Measurements from ENCODE around the gene GRAMD4.

GRAMD4 gene

GRCh38 chr22:46673662-46674236 lies 53.6 kb downstream of the GRAMD4 start:
- DNase-seq (ENCODE audit: low read depth): no peak

GRCh38 chr22:46674367-46674781 lies 54.2 kb downstream of the GRAMD4 start:
- DNase-seq (ENCODE audit: low read depth): peak; percentile 82

- DNase-seq (ENCODE audit: low read depth): no peak
These were observed 54.7 kb downstream of the GRAMD4 start for GRCh38 chr22:46674906-46675305.

DNA sequence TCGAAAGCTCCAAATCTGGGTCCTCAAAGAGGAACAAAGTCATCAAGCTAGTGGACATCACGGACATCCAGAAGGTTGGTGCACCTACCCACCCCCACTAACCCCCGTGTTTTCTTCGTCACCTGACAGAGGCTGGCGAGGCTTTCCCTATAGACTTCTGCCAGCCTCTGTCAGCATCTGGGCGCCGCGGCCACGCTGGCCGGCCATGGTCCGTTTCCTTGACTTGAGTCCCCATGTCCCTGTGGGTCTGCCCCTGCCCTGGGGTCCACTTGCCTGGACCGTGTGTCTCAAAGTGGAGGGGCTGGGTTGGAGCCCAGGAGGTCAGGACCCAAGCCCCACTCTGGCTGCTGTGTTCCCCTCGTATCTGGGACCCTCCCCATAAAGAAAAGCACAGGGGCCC lies 55.3 kb downstream of the GRAMD4 start:
- DNase-seq (ENCODE audit: low read depth): no peak

GRCh38 chr22:46675938-46676337 lies 55.8 kb downstream of the GRAMD4 start:
- DNase-seq (ENCODE audit: low read depth): no peak

DNA sequence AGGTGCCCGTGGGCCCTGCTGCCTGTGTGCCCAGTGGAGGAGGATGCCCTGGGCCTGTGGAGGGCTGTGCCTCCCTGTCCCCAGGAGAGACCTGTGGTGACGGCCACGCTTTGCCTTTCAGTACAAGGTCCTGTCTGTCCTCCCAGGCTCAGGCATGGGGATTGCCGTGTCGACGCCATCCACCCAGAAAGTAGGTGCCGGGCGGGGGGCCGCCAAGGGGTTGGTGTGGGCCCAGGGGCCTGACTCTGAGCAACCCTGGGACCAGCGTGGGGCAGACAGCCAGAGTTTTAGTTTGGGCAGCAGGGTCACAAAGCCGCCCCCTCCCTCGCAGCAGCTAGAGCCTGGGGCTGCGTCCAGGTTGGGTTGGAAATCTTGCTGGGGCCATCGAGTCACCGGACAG lies 56.3 kb downstream of the GRAMD4 start:
- no peak for DNase-seq (ENCODE audit: low read depth)

GRCh38 chr22:46676881-46677280 lies 56.7 kb downstream of the GRAMD4 start:
- no peak for DNase-seq (ENCODE audit: low read depth)

DNA sequence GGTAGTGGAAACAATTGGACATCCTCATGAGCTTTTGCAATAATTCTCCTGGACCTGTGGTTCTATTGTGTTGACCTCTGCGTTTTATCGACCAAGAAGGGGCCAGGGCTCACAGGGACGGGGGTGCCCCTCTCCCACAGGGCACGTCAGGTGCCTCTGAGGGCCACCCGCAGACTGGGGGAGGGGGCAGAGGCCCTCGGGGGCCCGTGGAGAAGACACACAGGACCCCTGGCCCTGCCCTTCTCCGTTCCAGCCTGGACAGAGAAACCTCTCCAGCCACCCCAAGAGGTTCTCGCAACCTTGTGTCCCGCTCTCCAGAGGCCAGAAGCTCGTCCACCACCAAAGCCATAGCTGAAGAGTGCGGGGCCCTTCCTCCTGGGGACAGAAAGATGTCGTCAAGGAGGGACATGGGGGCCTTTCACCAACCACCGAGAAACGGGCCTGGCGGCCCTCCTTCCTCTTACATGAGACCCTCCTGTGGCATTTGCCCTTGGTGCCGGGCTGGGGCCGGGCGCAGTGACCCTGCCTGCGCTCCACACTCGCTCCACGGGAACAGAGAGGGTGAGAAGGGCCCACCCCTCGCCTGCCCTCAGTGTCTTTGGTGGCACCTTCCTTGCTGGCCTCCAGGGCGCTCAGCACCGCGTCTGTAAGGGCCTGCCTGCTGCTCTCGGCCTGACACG lies 57.3 kb downstream of the GRAMD4 start:
- DNase-seq (ENCODE audit: low read depth): no peak

DNA sequence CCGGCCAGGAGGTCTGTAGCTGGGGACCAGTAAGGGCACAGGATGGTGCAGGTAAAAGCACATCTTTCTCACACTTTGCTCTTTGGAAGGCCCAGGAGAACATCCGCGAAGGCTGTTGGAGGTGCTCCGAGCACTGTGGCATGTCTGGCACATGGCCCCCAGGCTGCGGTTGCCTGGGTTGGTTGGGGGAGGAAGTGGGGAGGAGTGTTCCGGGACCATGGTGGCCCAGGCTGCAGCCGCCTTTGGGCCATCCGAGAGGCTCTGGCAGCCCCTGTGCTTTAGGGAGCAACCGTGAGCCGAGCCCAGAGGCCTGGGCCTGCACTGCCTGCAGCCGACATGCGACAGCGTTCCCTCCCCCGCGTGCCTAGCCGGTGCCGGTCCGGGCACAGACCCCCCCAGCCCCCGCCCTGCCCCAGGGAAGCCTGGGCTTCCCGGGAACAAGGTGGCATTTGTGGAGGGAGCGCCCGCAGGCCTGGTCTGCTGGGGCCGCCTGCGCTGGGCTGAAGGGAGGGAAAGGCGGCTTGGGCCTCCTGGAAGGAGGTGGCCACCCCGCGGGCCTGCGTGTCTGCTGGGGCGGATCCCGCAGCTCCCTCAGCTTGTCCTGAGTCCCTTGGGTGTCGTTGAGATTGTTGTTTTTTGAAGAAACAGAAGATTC lies 57.9 kb downstream of the GRAMD4 start:
- no peak for DNase-seq (ENCODE audit: low read depth)

DNA sequence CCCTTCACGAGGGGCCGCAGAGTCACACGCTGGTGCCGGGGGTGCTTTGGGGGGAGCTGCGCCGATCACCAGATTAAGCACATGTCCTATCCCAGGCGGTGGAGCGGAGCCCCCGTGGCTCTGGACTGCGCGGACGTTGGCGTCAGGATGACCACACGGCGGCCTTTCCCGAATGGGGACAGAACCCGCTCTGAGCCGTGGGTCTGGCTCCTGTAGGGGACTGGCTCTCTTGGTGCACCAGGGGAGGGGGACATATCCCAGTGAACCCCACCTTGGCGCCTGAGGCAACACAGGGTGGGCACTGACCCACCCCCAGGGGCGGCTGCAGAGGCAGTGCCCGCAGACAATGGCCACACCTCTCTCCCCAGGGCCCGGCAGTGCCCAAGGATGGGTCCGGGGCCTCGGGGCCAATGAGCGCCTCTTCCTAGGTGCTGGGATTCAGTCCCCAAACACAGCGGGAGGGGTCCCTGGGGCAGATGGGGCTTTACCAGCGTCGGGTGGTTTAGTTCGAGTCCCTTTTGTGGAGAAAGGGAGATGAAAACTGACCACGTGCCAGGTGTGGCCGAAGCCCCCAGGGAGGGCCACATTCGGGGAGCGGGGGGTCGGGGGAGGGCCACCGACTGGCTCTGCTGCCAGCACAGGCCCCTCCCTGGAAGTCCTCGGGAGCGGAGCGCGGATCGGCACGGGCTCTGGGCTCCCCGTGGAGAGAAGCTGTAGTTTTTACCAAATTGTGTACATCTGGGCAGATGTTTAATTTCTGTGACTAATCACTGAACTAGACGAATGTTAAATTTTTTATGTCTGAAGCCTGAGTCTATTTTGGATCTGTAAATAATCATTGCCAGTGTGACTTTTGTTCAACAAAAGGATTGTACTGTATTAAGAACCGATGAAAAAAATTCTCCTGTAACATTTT lies 58.9 kb downstream of the GRAMD4 start:
- no peak for DNase-seq (ENCODE audit: low read depth)

DNA sequence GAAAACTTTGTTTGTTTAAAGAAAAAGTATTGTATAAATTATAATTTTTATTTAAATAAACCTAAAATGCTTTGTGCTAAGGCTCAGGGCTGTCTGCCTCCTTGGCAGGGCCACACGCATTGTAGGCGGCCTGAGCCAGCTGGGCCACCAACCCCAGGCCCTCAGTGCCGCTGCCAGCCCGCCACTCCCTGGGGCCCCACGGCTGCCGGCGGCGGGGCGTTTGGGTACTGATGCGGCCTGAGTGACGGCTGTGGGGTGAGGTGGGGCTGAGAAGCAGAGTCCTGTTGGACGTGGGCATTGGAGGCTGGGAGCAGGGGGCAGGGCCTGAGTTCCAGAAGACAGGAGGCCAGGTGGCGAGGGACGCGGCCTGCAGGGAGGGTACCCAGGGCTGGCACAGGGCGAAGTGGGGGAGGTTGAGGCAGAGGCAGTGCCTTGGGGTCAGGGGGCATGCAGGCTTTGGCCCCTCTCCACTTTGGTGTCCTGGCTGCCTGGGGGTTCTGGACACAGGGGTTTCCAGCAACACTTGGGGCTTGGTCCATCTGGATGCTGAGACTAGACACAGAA lies 59.6 kb downstream of the GRAMD4 start:
- no peak for DNase-seq (ENCODE audit: low read depth)

DNA sequence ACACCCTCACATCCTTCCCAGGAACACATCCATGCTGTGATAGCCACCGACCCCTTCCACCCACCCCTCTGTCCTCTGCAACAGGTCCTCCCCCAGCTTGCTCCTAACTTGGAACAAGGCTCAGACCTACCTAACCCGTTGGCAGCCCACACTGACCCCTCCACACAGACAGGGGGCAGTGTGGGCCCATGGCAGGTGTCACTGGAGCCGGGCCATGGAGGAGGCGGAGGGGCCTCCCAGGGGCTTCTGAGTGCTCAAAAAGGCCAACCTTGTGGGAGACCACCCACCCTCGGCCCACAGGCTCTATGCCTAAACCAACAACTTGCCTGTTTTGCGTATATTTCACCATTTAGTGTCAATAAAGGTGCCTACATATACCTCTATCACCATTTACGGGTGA lies 60.8 kb downstream of the GRAMD4 start:
- no peak for DNase-seq (ENCODE audit: low read depth)

DNA sequence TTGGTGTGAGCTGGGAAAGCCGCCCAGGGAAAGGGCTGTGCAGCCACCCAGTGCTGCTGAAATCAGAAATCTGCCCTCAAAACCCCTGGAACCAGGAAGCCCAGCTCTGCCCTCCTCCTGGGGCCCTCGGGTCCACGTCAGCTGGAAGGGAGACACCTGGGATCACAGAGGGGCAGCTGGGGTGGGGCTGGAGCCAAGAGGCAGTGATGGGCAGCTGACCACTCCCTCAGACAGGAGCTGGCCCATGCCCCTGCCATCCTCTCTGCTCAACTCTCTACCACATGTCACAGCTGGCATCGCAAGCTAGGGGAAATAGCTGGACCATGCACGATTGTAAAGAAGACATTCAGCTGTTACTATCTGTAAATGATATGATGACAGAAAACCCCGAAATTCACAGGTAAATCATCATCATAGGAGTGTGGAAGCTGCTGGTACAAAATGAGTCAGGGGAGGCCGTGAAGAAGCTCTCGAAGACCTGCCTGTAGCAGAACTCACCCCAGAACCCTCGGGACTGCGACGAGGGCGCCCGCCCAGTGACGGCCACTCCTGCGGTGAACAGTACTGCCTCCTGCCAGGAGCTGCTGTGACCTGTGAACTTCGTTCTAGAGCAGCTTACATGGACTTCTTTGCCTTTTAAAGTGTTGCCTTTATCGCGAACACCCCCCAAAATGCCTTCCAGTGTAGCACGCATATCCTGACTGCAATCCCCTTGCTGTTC lies 62.0 kb downstream of the GRAMD4 start:
- no peak for DNase-seq (ENCODE audit: low read depth)

DNA sequence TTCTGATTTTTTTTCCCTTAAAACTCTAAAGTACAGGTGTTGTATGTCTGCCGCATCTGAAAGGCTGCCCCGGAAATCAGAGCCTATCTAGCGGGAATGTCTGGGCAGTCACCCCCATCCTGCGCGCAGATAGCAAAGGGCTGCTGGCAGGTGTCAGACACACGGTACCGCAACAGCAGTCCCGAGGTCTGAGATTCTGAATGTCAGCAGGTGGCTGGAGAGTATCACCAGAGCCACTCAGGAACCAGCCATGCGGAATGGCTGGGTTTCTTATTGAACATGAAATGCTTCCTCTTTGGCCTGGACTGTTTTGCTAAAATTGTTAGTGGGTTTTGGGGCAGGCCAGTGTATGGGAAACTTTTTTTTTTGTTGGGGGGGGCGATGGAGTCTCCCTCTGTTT lies 64.5 kb downstream of the GRAMD4 start:
- DNase-seq (ENCODE audit: low read depth): no peak

- DNase-seq (ENCODE audit: low read depth): no peak
These were observed 66.2 kb downstream of the GRAMD4 start for GRCh38 chr22:46686221-46687047.

GRCh38 chr22:46687048-46687444 lies 66.9 kb downstream of the GRAMD4 start:
- DNase-seq (ENCODE audit: low read depth): no peak

- no peak for DNase-seq (ENCODE audit: low read depth)
These were observed 67.3 kb downstream of the GRAMD4 start for GRCh38 chr22:46687460-46687859.

DNA sequence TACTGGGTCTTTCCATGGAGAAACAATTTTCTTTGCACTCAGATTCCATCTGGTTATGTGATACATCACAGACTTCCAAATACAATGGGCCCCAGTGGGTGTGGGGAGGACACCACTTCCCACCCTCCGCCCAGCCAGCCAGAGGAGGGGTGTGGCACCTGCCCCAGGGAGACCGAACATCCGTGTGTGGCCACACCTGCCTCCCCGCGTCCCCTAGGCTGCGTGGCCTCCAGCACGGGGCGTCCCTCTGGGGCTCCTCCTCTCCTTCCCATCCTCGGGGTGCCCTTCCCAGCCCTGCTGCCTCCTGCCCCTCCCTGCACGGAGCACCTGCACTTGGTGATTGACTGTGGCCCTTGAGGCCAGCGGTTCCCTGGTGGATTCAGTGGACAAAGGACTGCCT lies 68.8 kb downstream of the GRAMD4 start:
- no peak for DNase-seq (ENCODE audit: low read depth)

DNA sequence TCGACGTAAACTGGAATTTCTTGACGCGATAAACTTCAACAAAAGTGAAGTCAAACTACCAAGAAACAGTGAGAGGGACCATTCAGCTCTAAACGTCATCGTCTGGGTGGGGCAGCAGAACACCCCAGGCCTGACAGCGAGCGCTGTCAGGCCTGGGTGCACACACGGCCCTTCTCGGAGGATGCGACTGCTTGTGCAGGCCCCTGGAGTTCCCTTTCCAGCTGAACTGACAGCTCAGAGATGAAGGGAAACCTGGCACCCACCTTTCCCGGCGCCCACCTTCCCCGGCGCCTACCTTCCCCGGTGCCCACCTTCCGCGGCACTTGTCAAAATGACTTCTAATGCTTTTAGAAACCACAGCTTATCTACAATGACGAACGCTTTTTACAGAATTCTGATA lies 70.0 kb downstream of the GRAMD4 start:
- DNase-seq (ENCODE audit: low read depth): no peak

GRCh38 chr22:46691571-46691970 lies 71.4 kb downstream of the GRAMD4 start:
- DNase-seq (ENCODE audit: low read depth): no peak
